ENCODE results near the gene SYT7. TPM values are rescaled to one million over a fixed set of nuclear protein-coding genes. Genes with fewer than 3 reads are reported as not detected.

SYT7 gene
- total and polyA plus RNA-seq, 4 donors: 2.1 to 114 (median 30.8) TPM

DNA sequence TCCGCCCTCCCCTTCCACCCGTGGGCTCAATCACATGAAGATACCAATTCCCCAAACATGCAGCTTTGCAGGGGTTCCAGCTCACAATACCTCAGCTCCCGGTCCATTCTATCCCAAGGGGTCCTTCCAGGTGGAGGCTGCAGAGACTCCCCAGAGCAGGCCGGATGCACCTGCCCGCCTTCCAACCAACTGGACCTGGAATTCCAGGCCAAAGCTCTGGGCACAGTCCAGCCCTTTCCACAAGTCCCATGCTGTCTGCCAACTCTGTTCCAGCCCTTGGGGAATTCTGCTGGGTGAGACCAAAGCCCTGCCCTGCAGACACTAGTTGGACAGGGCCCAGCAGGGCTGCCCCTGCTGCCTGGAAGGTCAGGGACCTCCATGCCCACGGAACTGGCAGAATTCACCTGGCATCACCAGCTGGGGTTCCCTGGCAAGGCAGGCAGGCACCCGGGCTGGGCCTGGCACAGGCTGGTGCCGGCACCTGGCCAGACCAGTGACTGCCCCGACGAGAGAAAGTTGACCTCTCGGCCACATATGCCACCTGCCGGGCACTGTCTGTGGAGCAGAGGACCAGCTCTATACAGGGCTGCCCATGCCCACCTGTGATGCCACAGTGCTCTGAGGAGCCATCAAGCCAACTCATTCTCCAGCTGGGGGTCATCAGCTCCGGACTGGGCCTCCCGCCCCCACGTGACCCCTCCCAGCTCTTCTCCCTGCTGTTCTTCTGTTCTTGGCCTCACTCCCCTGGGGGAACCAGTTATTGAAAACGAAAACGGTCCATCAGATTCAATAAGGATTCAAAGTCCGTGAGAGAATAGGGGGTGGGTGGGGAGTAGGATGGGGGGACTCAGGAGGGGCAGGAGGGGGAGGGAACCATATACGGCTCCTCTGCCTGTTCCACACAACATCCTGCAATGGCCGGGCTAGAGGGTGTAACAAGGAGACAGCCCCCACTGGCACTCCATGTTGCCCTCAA, 4.7 kb downstream of the SYT7 start:
- H3K4me3 ChIP-seq (ENCODE audit: low read depth in 1 of 3, low read length in 3 of 3): no peak overlapping the region
- no peak overlapping the region for H3K9ac ChIP-seq (ENCODE audit: low read depth in 1 of 2, low read length in 2 of 2)
- TF ChIP-seq, protein P1, sequence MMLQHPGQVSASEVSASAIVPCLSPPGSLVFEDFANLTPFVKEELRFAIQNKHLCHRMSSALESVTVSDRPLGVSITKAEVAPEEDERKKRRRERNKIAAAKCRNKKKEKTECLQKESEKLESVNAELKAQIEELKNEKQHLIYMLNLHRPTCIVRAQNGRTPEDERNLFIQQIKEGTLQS (IDR thresholded peaks at IDR 0.05): peak; percentile 41
- TF ChIP-seq YY1 (IDR thresholded peaks at IDR 0.05) (no peak), FOXA2 (IDR thresholded peaks at IDR 0.05) (no peak), RAD21 (IDR thresholded peaks at IDR 0.05) (peak; percentile 73 to 78), RXRA (IDR thresholded peaks at IDR 0.05) (peak; percentile 93 to 95), HNF4G (IDR thresholded peaks at IDR 0.05) (no peak), HNF4A (conservative IDR thresholded peaks at IDR 0.05) (peak; percentile 67 to 78), SP1 (IDR thresholded peaks at IDR 0.05) (peak; percentile 66), GABPA (IDR thresholded peaks at IDR 0.05 in 1 of 2, conservative IDR thresholded peaks at IDR 0.05 in 1 of 2) (peak in 1 of 2 donors; percentile 21), FOXA1 (IDR thresholded peaks at IDR 0.05) (no peak), NR2F2 (IDR thresholded peaks at IDR 0.05) (peak; percentile 68), EGR1 (IDR thresholded peaks at IDR 0.05; ENCODE audit: low read depth in 2 of 2) (peak in 1 of 2 donors; percentile 31), TAF1 (conservative IDR thresholded peaks at IDR 0.05) (no peak), JUND (IDR thresholded peaks at IDR 0.05) (no peak)
- TF ChIP-seq, protein P2, sequence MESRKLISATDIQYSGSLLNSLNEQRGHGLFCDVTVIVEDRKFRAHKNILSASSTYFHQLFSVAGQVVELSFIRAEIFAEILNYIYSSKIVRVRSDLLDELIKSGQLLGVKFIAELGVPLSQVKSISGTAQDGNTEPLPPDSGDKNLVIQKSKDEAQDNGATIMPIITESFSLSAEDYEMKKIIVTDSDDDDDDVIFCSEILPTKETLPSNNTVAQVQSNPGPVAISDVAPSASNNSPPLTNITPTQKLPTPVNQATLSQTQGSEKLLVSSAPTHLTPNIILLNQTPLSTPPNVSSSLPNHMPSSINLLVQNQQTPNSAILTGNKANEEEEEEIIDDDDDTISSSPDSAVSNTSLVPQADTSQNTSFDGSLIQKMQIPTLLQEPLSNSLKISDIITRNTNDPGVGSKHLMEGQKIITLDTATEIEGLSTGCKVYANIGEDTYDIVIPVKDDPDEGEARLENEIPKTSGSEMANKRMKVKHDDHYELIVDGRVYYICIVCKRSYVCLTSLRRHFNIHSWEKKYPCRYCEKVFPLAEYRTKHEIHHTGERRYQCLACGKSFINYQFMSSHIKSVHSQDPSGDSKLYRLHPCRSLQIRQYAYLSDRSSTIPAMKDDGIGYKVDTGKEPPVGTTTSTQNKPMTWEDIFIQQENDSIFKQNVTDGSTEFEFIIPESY (IDR thresholded peaks at IDR 0.05): no peak
- TF ChIP-seq, protein P3, sequence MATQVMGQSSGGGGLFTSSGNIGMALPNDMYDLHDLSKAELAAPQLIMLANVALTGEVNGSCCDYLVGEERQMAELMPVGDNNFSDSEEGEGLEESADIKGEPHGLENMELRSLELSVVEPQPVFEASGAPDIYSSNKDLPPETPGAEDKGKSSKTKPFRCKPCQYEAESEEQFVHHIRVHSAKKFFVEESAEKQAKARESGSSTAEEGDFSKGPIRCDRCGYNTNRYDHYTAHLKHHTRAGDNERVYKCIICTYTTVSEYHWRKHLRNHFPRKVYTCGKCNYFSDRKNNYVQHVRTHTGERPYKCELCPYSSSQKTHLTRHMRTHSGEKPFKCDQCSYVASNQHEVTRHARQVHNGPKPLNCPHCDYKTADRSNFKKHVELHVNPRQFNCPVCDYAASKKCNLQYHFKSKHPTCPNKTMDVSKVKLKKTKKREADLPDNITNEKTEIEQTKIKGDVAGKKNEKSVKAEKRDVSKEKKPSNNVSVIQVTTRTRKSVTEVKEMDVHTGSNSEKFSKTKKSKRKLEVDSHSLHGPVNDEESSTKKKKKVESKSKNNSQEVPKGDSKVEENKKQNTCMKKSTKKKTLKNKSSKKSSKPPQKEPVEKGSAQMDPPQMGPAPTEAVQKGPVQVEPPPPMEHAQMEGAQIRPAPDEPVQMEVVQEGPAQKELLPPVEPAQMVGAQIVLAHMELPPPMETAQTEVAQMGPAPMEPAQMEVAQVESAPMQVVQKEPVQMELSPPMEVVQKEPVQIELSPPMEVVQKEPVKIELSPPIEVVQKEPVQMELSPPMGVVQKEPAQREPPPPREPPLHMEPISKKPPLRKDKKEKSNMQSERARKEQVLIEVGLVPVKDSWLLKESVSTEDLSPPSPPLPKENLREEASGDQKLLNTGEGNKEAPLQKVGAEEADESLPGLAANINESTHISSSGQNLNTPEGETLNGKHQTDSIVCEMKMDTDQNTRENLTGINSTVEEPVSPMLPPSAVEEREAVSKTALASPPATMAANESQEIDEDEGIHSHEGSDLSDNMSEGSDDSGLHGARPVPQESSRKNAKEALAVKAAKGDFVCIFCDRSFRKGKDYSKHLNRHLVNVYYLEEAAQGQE (IDR thresholded peaks at IDR 0.05): peak; percentile 47
- TF ChIP-seq, protein P4, sequence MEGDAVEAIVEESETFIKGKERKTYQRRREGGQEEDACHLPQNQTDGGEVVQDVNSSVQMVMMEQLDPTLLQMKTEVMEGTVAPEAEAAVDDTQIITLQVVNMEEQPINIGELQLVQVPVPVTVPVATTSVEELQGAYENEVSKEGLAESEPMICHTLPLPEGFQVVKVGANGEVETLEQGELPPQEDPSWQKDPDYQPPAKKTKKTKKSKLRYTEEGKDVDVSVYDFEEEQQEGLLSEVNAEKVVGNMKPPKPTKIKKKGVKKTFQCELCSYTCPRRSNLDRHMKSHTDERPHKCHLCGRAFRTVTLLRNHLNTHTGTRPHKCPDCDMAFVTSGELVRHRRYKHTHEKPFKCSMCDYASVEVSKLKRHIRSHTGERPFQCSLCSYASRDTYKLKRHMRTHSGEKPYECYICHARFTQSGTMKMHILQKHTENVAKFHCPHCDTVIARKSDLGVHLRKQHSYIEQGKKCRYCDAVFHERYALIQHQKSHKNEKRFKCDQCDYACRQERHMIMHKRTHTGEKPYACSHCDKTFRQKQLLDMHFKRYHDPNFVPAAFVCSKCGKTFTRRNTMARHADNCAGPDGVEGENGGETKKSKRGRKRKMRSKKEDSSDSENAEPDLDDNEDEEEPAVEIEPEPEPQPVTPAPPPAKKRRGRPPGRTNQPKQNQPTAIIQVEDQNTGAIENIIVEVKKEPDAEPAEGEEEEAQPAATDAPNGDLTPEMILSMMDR (IDR thresholded peaks at IDR 0.05; ENCODE audit: low read depth, low read length, missing input control): peak; percentile 51
- TF ChIP-seq, protein P5, sequence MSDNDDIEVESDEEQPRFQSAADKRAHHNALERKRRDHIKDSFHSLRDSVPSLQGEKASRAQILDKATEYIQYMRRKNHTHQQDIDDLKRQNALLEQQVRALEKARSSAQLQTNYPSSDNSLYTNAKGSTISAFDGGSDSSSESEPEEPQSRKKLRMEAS (IDR thresholded peaks at IDR 0.05): no peak
- H3K27ac ChIP-seq (ENCODE audit: low read depth in 1 of 2, low read length in 2 of 2): no peak overlapping the region
- no peaks in the 10 kb centered on the region for H3K36me3 ChIP-seq (ENCODE audit: control insufficient read depth in 4 of 4, insufficient read depth in 3 of 4, low read depth in 1 of 4, low read length in 3 of 4)
- WGBS: 46% methylated on average over 20 of the region's 20 CpGs
- H3K9me3 ChIP-seq (ENCODE audit: control insufficient read depth in 4 of 4, low read length in 3 of 4): no peaks in the 10 kb centered on the region
- no peaks in the 10 kb centered on the region for H3K27me3 ChIP-seq (ENCODE audit: control insufficient read depth in 4 of 4, insufficient read depth in 4 of 4, low read length in 3 of 4)
- DNase-seq (ENCODE audit: low spot score): no peak
- H3K4me1 ChIP-seq (ENCODE audit: control insufficient read depth in 4 of 4, insufficient read depth in 4 of 4, low read length in 3 of 4): peaks cover 7 to 46% (median 31%) of the 10 kb centered on the region in 4 donors

Data from liver (tissue), 9 donors.